HL-60/S4 treated with phorbol 12-myristate 13-acetate at 8.2 ng/mL for 4 days and 3 days (cell line): ENCODE results near the gene TCEAL9.
"Not testable (repeated sequence)": the region's sequence is repeated elsewhere in the genome, so short reads cannot be mapped to it uniquely, and the experiment has no call there.

Source experiments
- in situ Hi-C: fragments of 300-500 bp; cut with MboI; formaldehyde crosslinking; loops from 2 replicates; pipeline ENCODE4 v1.15.0; 2022; ENCODE audit warnings: low sequenced_read_pairs

TCEAL9 gene

DNA sequence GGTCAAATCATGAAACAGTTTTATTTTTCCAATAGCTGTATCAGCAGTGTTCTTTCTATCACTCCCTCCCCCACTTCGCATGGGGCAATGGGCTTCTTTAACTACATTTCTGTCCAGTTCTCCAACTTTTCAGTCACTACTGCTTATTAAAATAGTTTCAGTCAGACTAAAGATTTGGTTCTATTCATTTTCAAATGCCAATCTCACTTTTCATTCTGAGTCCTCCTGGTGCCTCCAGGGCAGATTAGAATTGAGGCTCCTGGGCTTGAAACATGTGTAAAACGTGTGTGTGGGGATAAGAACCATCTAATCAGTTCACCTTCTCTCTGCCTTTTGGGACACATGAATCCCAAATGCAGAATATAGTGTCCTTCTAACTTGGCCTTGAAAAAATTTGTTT lies 16.6 kb downstream of the TCEAL9 start:
- in situ Hi-C loops: no loop called here

GRCh38 chrX:103373581-103373980 lies 17.3 kb downstream of the TCEAL9 start:
- in situ Hi-C loops: no loop called here

DNA sequence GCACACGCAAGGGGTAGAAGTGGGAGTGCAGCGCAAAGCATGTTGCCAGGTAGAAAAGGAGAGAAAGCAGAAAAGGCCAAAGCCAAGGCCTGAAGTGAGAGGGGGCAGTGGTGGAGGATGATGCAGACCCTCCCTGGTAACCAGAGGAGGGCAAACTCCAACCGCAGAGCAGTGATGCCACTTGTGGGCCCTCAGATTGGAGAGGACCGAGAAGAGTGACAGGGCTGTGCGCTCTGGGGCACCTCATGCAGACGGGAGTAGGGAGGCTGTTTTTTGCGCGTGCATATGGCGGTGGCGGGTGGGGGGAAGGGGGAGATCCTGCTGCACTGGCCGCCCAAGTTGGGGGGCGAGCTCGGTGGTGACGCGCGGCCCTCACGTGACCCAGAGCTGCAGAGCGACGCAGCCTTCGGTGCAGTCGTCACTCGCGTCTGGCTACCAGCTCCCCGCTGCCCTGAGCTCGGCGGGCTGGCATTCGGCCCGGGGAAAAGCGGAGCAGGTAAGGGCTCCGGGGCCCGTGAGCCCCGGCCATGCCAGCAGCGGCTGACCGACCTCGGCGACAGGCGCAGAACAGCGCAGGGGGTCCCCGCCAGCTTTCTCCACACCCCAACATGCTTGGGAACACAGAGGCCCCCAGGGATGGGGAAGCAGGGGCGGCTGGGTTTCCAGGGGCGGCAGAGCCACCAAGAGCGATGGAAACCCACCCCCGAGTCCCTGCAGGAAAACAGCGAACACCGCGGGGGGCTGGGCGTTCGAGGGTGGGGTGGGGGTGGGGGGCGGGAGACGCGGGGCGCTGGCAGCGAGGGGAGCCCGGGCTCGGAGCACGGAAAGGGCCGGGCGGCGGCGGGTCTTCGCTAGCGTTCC lies 20.0 kb downstream of the TCEAL9 start, which contains the start of gene BEX3:
Gene BEX3, plus strand, starts transcription at position 421 of the 861 bp plus-strand sequence. CDS start 984 bp downstream, outside the sequence.
- in situ Hi-C loops: no loop called here

- in situ Hi-C loops: no loop called here
Observed at GRCh38 chrX:103376979-103377324, 20.6 kb downstream of the TCEAL9 start.

DNA sequence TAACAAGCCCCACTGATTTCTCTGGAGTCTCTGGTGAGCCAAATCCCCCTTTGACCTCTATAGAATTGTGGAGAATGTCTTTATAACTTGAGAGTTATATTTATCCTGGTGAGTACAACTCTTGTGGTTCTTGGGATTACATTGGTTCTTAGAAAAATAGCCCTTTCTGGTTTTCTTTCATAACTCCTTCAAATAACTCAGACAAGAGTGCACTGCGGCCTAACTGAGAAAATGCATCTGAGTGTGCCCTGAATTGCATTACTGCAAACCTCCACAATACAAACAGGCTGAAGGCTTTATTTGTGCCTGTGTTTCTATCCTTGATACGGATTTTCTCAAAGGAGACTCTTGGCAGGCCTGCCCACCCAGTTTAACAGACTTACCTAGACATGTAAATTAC lies 22.7 kb downstream of the TCEAL9 start:
- in situ Hi-C loops: no loop called here

- in situ Hi-C loops: no loop called here
Observed at GRCh38 chrX:103382877-103383276, 26.6 kb downstream of the TCEAL9 start.

DNA sequence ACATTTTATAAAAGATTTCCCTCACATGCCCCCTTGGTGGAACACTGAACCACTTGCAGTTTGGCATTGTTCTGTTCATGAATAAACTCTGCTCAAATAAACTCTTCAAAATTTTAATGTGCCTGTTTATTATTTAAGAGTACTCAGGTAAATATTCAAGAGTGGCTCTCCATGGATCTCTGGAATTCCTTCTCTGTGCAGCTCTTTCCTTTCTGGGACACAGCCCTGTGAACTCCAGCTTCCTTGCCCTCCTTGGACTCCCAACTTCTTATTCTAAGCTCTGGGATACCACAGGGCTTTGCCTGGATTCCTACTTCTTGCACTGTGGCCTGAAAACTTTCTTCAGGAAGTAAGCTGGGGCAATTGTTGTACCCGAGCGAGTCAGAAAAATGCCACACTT lies 28.4 kb downstream of the TCEAL9 start:
- in situ Hi-C loops: no loop called here

GRCh38 chrX:103385283-103385830 lies 29.1 kb downstream of the TCEAL9 start:
- in situ Hi-C loops: not testable (repeated sequence)

- in situ Hi-C loops: no loop called here
Observed at GRCh38 chrX:103386332-103386731, 30.0 kb downstream of the TCEAL9 start.

DNA sequence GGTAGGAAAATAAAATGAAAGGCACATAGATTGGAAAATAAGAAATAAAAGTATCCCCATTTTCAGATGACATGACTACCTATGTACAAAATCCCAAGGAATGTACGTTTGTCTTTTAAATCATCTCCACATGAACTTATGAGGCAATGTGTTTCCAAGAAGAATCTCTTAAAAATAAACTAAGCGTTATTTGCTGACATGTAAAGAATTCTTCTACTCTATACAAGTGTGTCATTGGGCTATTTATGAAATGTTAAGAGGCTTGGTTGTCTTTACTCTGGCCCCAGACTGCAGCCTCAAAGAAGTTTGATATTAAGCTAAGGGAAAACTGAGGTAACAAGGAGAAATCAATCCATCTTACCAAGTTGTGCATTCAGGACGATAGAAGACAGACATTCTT lies 37.2 kb downstream of the TCEAL9 start:
- in situ Hi-C loops: no loop called here

DNA sequence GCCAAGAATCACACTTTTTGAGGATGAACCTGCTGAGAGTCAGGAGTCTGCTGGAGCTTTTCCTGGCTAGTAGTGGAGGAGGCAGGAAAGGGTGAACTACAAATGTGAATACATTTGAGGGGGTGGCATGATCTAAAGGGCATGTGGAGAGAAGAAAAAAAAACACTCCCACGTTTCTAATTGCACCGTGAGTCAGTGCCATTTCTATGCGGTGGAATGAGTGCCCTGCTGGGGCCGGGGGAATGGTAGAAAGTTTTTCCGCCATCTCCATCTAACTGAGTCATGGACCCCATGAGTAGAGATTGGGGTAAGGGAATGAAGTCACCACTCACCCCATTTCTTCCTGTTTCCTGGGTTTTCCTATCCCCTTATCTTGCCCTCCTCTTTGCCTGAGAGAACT lies 39.9 kb downstream of the TCEAL9 start:
- in situ Hi-C loops: no loop called here

GRCh38 chrX:103396660-103397059 lies 40.4 kb downstream of the TCEAL9 start:
- in situ Hi-C loops: no loop called here

DNA sequence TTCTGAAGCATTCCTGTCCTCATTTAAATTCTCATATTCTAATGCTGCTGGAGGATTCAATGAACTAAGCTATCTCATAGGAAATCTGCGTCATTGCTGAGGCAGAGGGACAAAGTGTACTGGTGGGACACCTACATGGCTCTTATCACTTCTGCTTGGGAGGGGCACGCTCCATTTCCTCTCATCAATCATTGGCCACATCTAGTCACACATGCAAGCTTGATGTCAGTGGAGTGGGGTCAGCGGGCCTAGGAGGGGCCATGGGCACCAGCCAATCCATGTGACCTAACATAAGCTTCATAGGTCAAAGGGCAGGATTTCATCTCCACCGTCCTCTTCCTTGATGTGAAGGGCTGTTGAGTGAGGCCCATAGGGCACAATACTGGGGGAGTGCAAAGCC lies 41.4 kb downstream of the TCEAL9 start:
- in situ Hi-C loops: no loop called here

DNA sequence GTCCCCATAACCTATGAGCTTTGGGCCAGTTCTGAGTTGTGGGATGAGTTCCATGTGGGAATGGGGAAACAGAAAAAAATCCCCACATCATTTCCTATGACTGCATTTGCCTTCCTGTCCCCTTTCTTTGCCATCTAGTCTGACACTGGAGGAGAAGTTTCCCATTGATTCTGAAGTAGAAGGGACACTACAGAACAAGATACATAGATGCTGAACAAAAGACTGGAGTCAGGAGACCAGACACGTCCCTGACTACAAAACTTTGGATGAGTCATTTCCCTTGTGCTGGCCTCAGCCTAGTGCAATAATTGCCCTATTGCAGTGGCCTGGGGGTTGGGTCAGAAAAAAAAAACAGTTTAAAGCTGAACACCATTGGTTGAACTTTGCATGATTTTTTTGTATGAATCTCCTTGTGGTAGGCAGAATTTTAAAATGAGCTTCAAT lies 42.1 kb downstream of the TCEAL9 start:
- in situ Hi-C loops: no loop called here

GRCh38 chrX:103399744-103400143 lies 43.4 kb downstream of the TCEAL9 start:
- in situ Hi-C loops: no loop called here

- in situ Hi-C loops: no loop called here
Observed at GRCh38 chrX:103400931-103401330, 44.6 kb downstream of the TCEAL9 start.

DNA sequence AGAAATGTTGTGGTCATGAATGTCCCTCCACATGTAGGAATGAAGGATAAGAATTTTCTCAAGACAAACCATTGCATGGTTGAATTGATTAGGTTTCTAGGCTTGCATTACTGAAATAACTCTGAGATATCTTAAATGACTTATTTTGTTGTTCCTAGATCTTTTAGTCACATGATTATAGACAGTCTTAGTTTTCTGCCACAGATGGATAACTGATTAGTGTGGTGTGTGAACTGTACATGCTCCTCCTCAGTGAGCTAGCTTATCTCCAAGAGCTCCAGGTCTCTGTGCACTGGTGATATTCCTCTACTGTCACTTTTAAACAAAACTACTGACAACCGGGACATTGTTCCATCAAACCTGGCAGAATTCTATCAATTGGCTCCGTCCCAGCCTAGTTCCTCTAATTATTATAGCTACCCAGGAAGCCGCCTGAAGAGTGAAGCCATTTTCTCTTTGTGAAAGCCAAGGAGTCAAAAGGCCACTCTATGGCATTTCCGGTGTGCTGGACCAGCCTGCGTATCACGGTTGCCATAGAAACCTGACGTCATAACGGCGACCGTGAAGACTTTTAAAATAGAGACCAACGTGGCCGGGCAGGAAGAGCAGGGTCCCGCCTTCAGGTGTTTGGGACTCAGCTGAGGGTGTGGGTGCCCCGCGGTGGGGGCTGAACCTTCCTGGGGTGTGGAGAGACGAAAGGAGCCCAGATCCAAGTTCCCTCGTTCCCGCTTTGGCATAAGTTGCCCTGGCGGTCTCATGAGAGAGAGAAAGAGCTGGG lies 48.1 kb downstream of the TCEAL9 start:
- in situ Hi-C loops: no loop called here

- in situ Hi-C loops: no loop called here
Observed at GRCh38 chrX:103405009-103405333, 48.7 kb downstream of the TCEAL9 start.

DNA sequence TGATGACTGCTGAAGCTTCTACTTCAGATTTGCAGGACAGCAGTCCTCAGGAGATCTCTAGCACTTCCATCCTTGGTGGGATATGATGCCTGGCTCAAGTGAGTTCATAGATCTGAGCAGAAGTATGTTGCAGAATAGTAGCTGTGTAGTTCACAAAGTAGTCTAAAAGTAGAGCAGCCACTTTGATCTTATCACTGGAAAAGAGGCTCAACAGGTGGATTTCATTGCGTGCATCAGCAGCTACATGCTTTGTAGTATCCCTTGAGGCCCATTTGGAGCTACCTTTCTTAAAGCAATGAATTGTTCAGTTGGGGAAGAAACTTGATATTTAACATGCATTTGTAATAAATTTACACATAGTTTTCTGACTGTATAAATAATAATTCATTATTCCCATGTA lies 50.0 kb downstream of the TCEAL9 start:
- in situ Hi-C loops: no loop called here

DNA sequence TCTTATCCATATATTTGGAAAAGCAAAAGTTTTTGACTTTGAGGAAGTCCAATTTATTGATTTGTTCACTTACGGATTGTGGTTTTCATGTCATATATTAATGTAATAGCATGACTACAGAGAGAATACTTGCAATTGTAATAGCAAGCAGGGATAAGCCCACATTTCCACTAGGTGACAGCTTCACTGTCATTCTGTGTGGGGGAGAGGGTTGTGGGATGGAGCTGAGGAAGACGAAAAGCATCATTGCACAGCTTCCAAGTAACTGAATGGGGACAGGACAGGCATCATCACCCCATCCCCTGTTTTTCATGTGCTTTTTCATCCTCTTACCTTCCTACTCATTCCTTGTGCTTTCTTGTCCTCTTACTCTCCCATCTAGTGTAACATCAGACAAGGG lies 51.5 kb downstream of the TCEAL9 start:
- in situ Hi-C loops: no loop called here
